Neural cell (in vitro differentiated cells): ENCODE results near the gene LTBP1. TPM values are rescaled to one million over a fixed set of nuclear protein-coding genes. Genes with fewer than 3 reads are reported as not detected.

ENCODE experiments used
- H2AFZ ChIP-seq: fragments of 200-600, 300-800 bp; sonication (generic), shearing (Covaris generic); 2 replicates; pipeline ENCODE4 v1.6.0; 2014; ENCODE audit warnings: low read depth, mild to moderate bottlenecking, antibody characterized with exemption, low read length, moderate library complexity
- H3F3A ChIP-seq: fragments of 200-600 bp; shearing (Covaris generic); 2 replicates; pipeline ENCODE4 v1.6.1; 2016; ENCODE audit warnings: mild to moderate bottlenecking, moderate library complexity, mixed read lengths, antibody characterized with exemption, low read length; ENCODE audit not compliant: insufficient read depth, poor library complexity, severe bottlenecking
- H3K27ac ChIP-seq: fragments of 200-600, 300-800 bp; sonication (generic), shearing (Covaris generic); 2 replicates; pipeline ENCODE4 v1.5.1; 2014; ENCODE audit warnings: mild to moderate bottlenecking, low read length, moderate library complexity
- H3K27me3 ChIP-seq: fragments of 300-800, 200-600 bp; sonication (generic), shearing (Covaris generic); 2 replicates; pipeline ENCODE4 v1.6.0; 2014; ENCODE audit warnings: mild to moderate bottlenecking, low read depth, low read length, moderate library complexity; ENCODE audit not compliant: insufficient read depth
- H3K36me3 ChIP-seq: fragments of 300-800, 200-600 bp; sonication (generic), shearing (Covaris generic); 2 replicates; pipeline ENCODE4 v1.5.1; 2014; ENCODE audit warnings: mild to moderate bottlenecking, antibody characterized with exemption, low read length, moderate library complexity; ENCODE audit not compliant: insufficient read depth
- H3K4me2 ChIP-seq: fragments of 300-800, 200-600 bp; sonication (generic), shearing (Covaris generic); 2 replicates; pipeline ENCODE4 v1.6.0; 2014; ENCODE audit warnings: mild to moderate bottlenecking, low read length
- H3K4me3 ChIP-seq: fragments of 300-800, 200-600 bp; sonication (generic), shearing (Covaris generic); 2 replicates; pipeline ENCODE4 v1.5.1; 2014; ENCODE audit warnings: mild to moderate bottlenecking, low read length, moderate library complexity
- H3K79me2 ChIP-seq: fragments of 200-600 bp; shearing (Covaris generic); replicated peaks from 2 replicates; pipeline ENCODE4 v1.6.0; 2014; ENCODE audit warnings: mild to moderate bottlenecking, low read length, moderate library complexity; ENCODE audit not compliant: insufficient read depth
- H3K9ac ChIP-seq: fragments of 300-800, 200-600 bp; sonication (generic), shearing (Covaris generic); 2 replicates; pipeline ENCODE4 v1.6.1; 2016; ENCODE audit warnings: mild to moderate bottlenecking, low read length, mixed read lengths
- H3K9me2 ChIP-seq: fragments of 200-600 bp; shearing (Covaris generic); 2 replicates; pipeline ENCODE4 v1.6.1; 2016; ENCODE audit warnings: mild to moderate bottlenecking, low read length, mixed read lengths; ENCODE audit not compliant: insufficient read depth
- H3K9me3 ChIP-seq: fragments of 200-600, 300-800 bp; sonication (generic), shearing (Covaris generic); 2 replicates; pipeline ENCODE4 v1.6.1; 2016; ENCODE audit warnings: mild to moderate bottlenecking, mixed run types, low read length, moderate library complexity, mixed read lengths
- H4K20me1 ChIP-seq: fragments of 200-600 bp; shearing (Covaris generic); 2 replicates; pipeline ENCODE4 v1.6.1; 2016; ENCODE audit warnings: mild to moderate bottlenecking, mixed run types; ENCODE audit not compliant: insufficient read depth
- EP300 ChIP-seq: fragments of 450-650 bp; conservative IDR thresholded peaks from 2 replicates; pipeline ENCODE4 v1.6.1; 2014; ENCODE audit warnings: antibody characterized with exemption, mild to moderate bottlenecking, moderate library complexity; ENCODE audit not compliant: poor library complexity, severe bottlenecking
- EZH2 ChIP-seq: fragments of 200-600, 300-800 bp; shearing (Covaris generic), sonication (generic); IDR thresholded peaks from 2 replicates; pipeline ENCODE4 v1.6.1; 2014; ENCODE audit warnings: antibody characterized with exemption, low read length, borderline replicate concordance, mild to moderate bottlenecking; ENCODE audit not compliant: insufficient read depth, poor library complexity, severe bottlenecking
- MXI1 ChIP-seq: fragments of 450-650 bp; conservative IDR thresholded peaks from 2 replicates; pipeline ENCODE4 v1.6.1; 2014; ENCODE audit warnings: antibody characterized with exemption, mild to moderate bottlenecking; ENCODE audit not compliant: poor library complexity, severe bottlenecking
- POLR2AphosphoS5 ChIP-seq: IDR thresholded peaks from 2 replicates; pipeline ENCODE4 v1.6.1; 2012
- RAD21 ChIP-seq: fragments of 450-650 bp; conservative IDR thresholded peaks from 2 replicates; pipeline ENCODE4 v1.6.1; 2014; ENCODE audit warnings: antibody characterized with exemption, mild to moderate bottlenecking, moderate library complexity
- SMC3 ChIP-seq: fragments of 450-650 bp; conservative IDR thresholded peaks from 2 replicates; pipeline ENCODE4 v1.6.1; 2014; ENCODE audit warnings: antibody characterized with exemption, mild to moderate bottlenecking, moderate library complexity; ENCODE audit not compliant: poor library complexity
- TAF1 ChIP-seq: IDR thresholded peaks from 2 replicates; pipeline ENCODE4 v1.6.1; 2012; ENCODE audit warnings: low read depth
- polyA plus RNA-seq: library from polyadenylated mRNA; depleted of rRNA; stranded (reverse); fragments of >200 nt; gene quantifications from 2 replicates; pipeline ENCODE4 v1.2.3, GENCODE V29; 2014
- TF ChIP-seq, protein P1 (sequence below): fragments of 450-650 bp; IDR thresholded peaks from 2 replicates; pipeline ENCODE4 v1.5.1; 2014; ENCODE audit warnings: antibody characterized with exemption, mild to moderate bottlenecking, moderate library complexity; ENCODE audit not compliant: poor library complexity, severe bottlenecking
- TF ChIP-seq, protein P2 (sequence below): IDR thresholded peaks from 2 replicates; pipeline ENCODE4 v1.6.1; 2012; ENCODE audit warnings: borderline replicate concordance

LTBP1 gene
- polyA plus RNA-seq, 1 donor from 2014 or later: 1.8 TPM

DNA sequence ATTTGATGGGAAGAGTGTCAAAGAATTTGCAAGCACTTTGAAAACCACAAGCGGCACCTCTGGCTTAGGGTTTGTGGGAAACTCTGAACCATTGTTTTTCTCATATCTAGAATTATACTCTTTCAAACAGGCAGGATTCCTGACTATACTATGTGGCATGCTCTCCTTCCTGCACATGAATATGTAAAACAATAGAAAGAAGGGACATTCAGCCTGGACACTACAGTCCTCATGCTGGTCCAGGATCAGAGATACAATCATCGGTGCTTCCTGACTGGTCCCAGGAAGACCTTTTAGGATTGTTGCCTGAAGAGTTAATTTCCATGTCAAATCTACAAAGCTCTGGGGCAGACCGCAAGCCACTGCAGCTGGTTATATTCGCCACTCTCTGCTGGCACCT lies 474.0 kb downstream of the LTBP1 start:
- no peak overlapping the region for H3K9ac ChIP-seq
- no peaks in the 10 kb centered on the region for H3K79me2 ChIP-seq
- H3K27ac ChIP-seq: no peak overlapping the region
- no peaks in the 10 kb centered on the region for H3K36me3 ChIP-seq
- no peaks in the 10 kb centered on the region for H3F3A ChIP-seq
- no peaks in the 10 kb centered on the region for H3K9me2 ChIP-seq
- H4K20me1 ChIP-seq: no peaks in the 10 kb centered on the region
- TF ChIP-seq EP300 (no peak), TAF1 (no peak), RAD21 (no peak), EZH2 (no peak), MXI1 (no peak), SMC3 (no peak), POLR2AphosphoS5 (no peak)
- TF ChIP-seq, protein P1, sequence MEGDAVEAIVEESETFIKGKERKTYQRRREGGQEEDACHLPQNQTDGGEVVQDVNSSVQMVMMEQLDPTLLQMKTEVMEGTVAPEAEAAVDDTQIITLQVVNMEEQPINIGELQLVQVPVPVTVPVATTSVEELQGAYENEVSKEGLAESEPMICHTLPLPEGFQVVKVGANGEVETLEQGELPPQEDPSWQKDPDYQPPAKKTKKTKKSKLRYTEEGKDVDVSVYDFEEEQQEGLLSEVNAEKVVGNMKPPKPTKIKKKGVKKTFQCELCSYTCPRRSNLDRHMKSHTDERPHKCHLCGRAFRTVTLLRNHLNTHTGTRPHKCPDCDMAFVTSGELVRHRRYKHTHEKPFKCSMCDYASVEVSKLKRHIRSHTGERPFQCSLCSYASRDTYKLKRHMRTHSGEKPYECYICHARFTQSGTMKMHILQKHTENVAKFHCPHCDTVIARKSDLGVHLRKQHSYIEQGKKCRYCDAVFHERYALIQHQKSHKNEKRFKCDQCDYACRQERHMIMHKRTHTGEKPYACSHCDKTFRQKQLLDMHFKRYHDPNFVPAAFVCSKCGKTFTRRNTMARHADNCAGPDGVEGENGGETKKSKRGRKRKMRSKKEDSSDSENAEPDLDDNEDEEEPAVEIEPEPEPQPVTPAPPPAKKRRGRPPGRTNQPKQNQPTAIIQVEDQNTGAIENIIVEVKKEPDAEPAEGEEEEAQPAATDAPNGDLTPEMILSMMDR: no peak
- TF ChIP-seq, protein P2, sequence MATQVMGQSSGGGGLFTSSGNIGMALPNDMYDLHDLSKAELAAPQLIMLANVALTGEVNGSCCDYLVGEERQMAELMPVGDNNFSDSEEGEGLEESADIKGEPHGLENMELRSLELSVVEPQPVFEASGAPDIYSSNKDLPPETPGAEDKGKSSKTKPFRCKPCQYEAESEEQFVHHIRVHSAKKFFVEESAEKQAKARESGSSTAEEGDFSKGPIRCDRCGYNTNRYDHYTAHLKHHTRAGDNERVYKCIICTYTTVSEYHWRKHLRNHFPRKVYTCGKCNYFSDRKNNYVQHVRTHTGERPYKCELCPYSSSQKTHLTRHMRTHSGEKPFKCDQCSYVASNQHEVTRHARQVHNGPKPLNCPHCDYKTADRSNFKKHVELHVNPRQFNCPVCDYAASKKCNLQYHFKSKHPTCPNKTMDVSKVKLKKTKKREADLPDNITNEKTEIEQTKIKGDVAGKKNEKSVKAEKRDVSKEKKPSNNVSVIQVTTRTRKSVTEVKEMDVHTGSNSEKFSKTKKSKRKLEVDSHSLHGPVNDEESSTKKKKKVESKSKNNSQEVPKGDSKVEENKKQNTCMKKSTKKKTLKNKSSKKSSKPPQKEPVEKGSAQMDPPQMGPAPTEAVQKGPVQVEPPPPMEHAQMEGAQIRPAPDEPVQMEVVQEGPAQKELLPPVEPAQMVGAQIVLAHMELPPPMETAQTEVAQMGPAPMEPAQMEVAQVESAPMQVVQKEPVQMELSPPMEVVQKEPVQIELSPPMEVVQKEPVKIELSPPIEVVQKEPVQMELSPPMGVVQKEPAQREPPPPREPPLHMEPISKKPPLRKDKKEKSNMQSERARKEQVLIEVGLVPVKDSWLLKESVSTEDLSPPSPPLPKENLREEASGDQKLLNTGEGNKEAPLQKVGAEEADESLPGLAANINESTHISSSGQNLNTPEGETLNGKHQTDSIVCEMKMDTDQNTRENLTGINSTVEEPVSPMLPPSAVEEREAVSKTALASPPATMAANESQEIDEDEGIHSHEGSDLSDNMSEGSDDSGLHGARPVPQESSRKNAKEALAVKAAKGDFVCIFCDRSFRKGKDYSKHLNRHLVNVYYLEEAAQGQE: no peak
- no peak overlapping the region for H3K4me3 ChIP-seq
- no peak overlapping the region for H3K4me2 ChIP-seq
- no peak overlapping the region for H2AFZ ChIP-seq
- H3K27me3 ChIP-seq: no peaks in the 10 kb centered on the region
- H3K9me3 ChIP-seq: no peaks in the 10 kb centered on the region

DNA sequence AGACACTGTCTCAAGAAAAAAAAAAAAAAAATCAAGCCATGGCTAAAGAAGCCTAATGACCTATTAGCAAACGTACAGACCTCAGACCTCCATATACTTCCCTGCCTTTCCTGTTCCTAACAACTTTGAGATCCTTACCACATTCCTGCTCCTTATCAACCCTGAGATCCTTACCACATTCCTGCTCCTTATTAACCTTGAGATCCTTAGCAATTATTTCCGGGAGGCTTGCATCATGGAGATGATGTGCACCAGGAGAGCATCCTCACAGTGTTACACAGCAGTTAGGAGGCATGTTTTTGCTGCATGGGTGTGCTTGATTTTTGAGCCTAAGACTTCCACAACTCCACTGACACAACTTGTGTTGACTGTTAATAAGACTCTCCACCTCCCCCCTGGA lies 475.1 kb downstream of the LTBP1 start:
- Histone ChIP-seq H2AFZ (no peak overlapping the region), H3K79me2 (no peaks in the 10 kb centered on the region), H4K20me1 (no peaks in the 10 kb centered on the region), H3F3A (no peaks in the 10 kb centered on the region), H3K9me3 (no peaks in the 10 kb centered on the region), H3K4me2 (no peak overlapping the region), H3K9ac (no peak overlapping the region), H3K27me3 (no peaks in the 10 kb centered on the region), H3K27ac (no peak overlapping the region), H3K9me2 (no peaks in the 10 kb centered on the region), H3K4me3 (no peak overlapping the region), H3K36me3 (no peaks in the 10 kb centered on the region)
- TF ChIP-seq, protein P2: no peak
- TF ChIP-seq SMC3 (no peak), MXI1 (no peak), TAF1 (no peak), EZH2 (no peak), RAD21 (no peak), EP300 (no peak), POLR2AphosphoS5 (no peak)
- TF ChIP-seq, protein P1: no peak
